GM20000 (cell line): ENCODE data around the gene CCDC152.

Source experiments
- DNase-seq: peaks from one replicate; pipeline ENCODE4 v3.0.0; 2012; ENCODE audit warnings: low spot score
- CTCF ChIP-seq: IDR thresholded peaks from 2 replicates; pipeline ENCODE4 v1.5.1; 2012; ENCODE audit warnings: mild to moderate bottlenecking, control low read depth; ENCODE audit errors: extremely low read depth, missing control alignments

The CCDC152 gene

DNA sequence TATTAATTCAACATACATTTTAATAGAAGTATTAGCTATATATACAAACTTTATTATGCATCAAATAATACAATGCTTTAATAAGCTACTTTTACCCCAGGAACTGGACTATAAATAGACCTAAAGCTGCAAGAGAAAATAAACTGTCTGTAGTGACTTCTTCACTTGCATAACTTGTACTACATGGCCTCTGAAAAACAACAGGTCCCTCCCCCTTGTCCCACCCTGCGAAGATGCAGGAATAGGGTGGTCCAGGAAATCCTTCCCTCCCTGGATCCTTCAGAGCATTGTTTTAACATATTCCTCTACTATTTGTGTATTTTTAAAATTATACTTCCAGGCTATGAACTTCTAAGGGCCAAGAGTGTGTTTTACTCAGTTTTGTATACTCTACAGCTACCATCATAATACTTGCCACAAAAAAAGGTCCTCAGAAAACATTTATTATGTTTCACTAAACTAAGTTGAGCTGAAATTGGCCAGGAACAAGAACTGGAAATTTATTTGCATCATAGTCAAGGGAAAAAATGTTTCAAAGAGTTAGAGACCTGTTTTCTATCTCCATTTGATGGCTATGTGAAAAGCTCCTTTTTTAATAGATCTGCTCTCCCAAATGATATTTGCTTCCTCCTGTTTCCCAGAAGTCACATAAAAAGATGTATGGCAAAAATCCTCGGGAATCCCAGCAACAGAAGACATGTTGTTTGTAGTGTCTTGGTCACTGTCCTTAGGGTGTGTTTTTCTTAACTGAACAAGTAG is 70.3 kb downstream of the CCDC152 start:
- TF ChIP-seq CTCF = no peak
- DNase-seq = no peak

GRCh38 chr5:42828671-42829070 is 72.1 kb downstream of the CCDC152 start:
- no peak for DNase-seq
- TF ChIP-seq CTCF = no peak

DNA sequence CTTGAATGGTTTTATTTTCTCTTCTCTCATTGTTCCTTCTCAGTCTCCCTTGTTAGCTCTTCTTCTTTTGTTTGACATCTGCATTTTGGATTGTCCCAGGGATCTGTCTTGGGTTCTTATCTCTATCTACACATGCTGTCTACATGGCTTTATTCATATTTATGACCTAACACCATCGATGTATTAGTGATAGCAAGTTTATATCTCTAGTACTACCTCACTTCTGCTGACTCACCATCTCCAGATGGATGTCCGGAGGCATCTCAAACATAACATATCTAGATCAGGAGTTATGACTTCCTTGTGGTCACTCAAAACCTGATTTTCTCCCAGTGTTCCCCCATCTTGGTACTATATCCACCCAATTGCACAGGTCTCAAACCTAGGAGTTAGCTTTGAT is 74.3 kb downstream of the CCDC152 start:
- TF ChIP-seq CTCF = no peak
- DNase-seq = no peak

DNA sequence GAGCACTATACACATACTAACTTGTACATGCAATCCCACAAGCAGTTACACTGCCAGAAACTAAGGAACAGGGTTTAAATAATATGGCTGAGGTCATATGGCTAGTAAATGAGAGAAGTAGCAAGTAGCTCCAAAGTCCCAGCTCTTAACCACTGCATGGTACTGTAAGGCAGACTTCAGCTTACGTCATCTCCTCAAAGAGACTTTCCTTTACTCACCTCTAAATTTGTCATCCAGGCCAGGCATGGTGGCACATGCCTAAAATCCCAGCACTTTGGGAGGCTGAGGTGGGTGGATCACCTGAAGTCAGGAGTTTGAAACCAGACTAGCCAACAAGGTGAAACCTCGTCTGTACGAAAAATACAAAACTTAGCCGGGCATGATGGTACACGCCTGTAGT is 75.4 kb downstream of the CCDC152 start:
- no peak for DNase-seq
- TF ChIP-seq CTCF = no peak

GRCh38 chr5:42836070-42836769 is 79.6 kb downstream of the CCDC152 start:
- no peak for DNase-seq
- TF ChIP-seq CTCF = no peak

DNA sequence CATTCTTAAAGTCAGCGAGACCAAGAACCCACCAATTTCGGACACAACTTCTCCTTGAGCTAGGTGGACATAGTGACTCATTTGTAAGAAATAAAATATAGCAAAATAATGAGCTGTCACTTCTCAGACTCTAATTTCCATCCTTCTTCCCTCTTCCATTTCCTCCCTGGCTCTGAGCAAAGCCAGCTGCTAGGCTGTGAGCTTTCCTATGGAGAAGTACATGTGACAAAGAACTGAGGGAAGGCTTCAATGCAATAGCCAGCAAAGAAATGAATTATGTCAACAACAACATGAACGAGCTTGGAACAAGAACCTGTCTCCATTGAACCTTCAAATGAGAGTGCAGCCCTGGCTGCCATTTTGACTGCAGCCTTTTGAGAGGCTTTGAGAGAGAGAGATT is 81.0 kb downstream of the CCDC152 start:
- no peak for TF ChIP-seq CTCF
- DNase-seq = no peak

- no peak for TF ChIP-seq CTCF
- DNase-seq = no peak
Observed at GRCh38 chr5:42839196-42839595, 82.6 kb downstream of the CCDC152 start.
